RKO (cell line): ENCODE results near the gene DRC7.

ENCODE experiments used
- DNase-seq: peaks from one replicate; pipeline ENCODE4 v3.0.0-alpha.2; 2016; ENCODE audit warnings: low spot score

Gene DRC7

GRCh38 chr16:57676553-57677085 lies 18.0 kb upstream of the DRC7 start:
- no peak for DNase-seq

- DNase-seq, result no peak
Observed at GRCh38 chr16:57677622-57678369, 16.8 kb upstream of the DRC7 start.

- DNase-seq, result no peak
Observed at GRCh38 chr16:57679016-57679415, 15.6 kb upstream of the DRC7 start.

DNA sequence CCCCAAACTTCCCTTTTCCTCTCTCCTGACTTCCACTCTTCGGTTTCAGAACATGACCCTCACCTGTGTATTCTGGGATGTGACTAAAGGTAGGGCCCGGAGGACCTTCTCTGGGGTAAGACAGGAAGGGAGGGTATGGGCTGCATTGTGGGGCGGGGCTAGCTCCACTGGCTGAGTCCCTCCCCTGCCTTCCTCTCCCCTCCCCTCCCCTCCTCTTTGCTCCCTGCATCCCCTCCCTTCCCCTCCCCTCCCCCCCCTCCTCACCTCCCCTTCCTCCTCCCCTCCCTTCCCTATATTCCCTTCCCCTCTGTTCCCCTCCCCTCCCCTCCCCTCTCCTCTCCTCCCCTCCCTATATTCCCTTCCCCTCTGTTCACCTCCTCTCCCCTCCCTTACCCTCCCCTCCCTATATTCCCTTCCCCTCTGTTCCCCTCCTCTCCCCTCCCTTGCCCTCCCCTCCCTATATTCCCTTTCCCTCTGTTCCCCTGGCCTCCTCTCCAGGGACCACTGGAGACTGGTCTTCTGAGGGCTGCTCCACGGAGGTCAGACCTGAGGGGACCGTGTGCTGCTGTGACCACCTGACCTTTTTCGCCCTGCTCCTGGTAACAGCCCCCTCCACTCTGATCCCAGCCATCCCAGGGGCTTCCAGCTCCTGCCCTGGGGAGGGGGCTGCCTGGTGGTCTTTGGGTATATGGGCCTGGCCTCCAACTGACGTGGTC lies 14.7 kb upstream of the DRC7 start:
- no peak for DNase-seq

GRCh38 chr16:57680842-57681375 lies 13.7 kb upstream of the DRC7 start:
- no peak for DNase-seq

DNA sequence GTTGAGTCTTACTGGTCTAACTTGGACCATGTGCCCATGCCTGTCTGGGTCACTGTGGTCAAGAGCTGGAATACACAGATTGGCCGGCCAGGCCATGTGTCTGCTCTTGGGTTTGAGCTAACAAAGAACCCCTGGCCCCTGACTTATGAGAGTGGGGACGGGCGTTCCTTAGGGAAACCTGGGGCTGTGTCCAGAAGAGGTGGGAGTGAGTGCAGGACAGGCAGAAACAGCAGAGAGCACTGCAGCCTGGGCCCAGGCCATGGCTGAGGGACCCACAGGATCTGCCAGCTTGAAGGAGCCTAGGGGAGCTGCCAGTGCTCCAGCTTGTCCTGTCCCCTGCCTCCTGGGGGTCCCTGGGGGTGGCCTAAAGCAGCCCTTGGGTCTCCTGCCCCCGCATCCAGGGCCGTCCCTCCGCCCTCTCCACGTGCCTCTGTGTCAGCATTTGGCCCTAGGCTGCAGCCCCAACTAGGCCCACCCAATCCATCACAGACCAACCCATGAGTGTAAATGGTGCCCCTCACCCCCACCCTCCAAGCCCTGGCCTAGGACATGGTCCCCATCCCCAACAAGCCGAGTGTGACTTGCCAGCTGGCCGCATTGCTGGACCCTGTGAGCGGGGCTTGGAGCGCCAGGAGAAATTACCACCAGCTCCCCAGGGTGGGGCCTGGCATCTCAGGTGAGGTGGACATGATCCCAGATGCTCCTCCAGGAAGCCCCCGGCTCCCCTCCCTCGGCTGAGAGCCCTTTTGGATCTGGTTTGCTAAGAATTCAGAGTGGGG lies 12.5 kb upstream of the DRC7 start:
- DNase-seq, result no peak

DNA sequence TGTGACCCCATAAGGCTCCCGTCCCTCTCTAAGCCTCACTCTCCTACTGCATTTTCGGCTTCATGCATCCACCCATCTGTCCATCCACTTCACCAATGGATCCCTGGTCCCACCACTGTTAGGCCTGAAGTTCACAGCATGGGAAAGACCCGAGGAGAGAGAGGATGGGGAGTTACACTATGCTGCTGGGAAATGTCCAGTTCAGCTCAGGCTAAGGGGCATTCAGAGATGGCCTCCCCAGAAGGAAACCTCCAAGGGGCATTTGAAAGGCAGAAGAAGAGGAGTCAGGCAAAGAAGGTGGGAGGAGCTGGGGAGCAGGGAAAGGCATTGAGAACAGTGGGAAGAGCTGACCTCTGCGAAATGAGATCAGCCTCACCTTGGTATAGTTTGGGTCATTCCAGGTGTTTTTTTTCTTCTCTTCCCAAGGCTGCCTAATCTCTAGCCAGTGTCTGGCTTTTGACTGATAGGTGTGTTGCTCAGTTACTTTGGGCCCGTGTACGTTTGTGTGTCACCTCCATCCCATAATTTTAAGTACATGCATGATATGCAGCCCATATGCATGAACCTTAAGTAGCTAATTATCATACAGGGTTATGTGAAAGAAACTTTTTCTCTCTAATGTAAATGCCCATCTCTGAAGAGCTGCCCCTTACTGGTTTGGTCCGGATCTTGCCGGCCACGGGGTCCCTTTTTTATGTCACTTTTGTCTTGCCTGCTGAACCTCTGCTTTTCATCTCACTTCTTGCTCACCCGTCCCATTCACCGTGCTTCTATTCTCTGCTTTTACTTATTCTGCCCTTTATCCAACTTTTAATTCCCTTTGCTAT lies 11.6 kb upstream of the DRC7 start:
- no peak for DNase-seq

- no peak for DNase-seq
Observed at GRCh38 chr16:57683636-57684545, 10.7 kb upstream of the DRC7 start.

GRCh38 chr16:57684626-57685358 lies 9.8 kb upstream of the DRC7 start:
- DNase-seq, result no peak

DNA sequence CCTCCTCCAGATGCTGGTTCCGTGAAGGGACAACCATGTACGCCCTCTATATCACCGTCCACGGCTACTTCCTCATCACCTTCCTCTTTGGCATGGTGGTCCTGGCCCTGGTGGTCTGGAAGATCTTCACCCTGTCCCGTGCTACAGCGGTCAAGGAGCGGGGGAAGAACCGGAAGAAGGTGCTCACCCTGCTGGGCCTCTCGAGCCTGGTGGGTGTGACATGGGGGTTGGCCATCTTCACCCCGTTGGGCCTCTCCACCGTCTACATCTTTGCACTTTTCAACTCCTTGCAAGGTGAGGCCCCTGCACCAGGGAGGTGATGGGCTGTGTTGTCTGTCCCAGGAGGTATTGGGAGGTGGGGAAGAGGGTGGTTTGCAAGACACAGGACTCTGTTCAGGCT lies 9.0 kb upstream of the DRC7 start:
- DNase-seq, result no peak

DNA sequence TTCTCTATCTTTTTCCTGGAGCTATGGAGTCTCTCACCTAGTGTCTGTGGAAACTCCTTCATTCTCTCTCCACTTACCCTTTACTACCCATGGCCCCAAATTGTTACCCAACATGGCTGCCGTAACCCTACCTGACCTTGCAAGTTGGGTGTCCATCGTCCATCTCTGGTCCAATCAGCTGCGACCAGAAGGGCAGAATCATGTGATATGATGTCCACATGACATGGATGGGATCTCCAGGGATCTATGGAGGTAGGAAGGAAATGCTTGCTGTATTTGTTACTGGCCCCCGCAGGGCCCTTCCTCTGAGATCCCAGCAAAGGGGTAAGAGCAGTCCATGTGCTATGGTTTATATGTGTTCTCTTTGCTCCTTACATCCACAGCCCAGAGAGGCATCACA lies 8.0 kb upstream of the DRC7 start:
- no peak for DNase-seq

- DNase-seq, result no peak
Observed at GRCh38 chr16:57687363-57687929, 7.2 kb upstream of the DRC7 start.

- DNase-seq, result no peak
Observed at GRCh38 chr16:57688487-57688986, 6.1 kb upstream of the DRC7 start.

GRCh38 chr16:57688987-57689761 lies 5.4 kb upstream of the DRC7 start:
- DNase-seq, result no peak

GRCh38 chr16:57689762-57690558 lies 4.6 kb upstream of the DRC7 start:
- no peak for DNase-seq

- no peak for DNase-seq
Observed at GRCh38 chr16:57690782-57691471, 3.7 kb upstream of the DRC7 start.

DNA sequence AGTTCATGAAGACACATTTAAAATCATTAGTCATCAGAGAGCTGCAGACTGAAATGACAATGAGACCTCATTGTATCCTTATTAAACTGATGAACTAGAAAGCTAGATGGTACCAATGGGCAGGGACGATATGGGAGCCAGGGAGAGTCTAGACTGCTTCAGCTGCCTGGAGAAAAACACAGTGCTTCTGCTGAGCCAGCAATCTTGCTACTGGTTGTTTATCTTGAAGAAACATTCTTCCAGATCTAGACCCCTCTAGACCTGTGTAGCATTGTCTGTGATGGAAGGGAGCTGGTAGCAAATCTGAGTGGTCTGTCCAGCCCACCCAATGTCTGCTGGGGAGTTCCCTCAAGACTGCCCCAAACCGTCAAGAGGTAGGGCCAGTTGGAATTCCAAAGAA lies 2.0 kb upstream of the DRC7 start:
- DNase-seq, result no peak
